ENCODE results near the gene MLPH.

- no peak for TF ChIP-seq CTCF (conservative IDR thresholded peaks at IDR 0.05 in 1 of 2, IDR thresholded peaks at IDR 0.05 in 1 of 2; ENCODE audit: extremely low read depth in 1 of 2, insufficient read depth in 1 of 2, low read depth in 1 of 2, low read length in 2 of 2)
- no peak for TF ChIP-seq EZH2 (IDR thresholded peaks at IDR 0.05; ENCODE audit: borderline replicate concordance, low read length)
Observed at GRCh38 chr2:237453671-237454070, 33.4 kb upstream of the MLPH start.

Measured in mammary epithelial cell (primary cell).